ENCODE results near the gene NIN. TPM values are rescaled to one million over a fixed set of nuclear protein-coding genes. Genes with fewer than 3 reads are reported as not detected.
"Not testable (repeated sequence)": the region's sequence is repeated elsewhere in the genome, so short reads cannot be mapped to it uniquely, and the experiment has no call there.

NIN gene
- total RNA-seq, 4 donors from 2014 or later, result 30.2 to 43.1 (median 38.6) TPM

GRCh38 chr14:50816395-50817047, 14.4 kb downstream of the NIN start:
- no peak overlapping the region for H3K27ac ChIP-seq

GRCh38 chr14:50815526-50815925, 15.4 kb downstream of the NIN start:
- H3K4me1 ChIP-seq, result peaks cover 0 to 12% (median 6%) of the 10 kb centered on the region in 3 donors
- H3K27ac ChIP-seq, H3K4me3 ChIP-seq, H3K36me3 ChIP-seq, H3K27me3 ChIP-seq, ATAC-seq, H3K9me3 ChIP-seq: not testable (repeated sequence)
- 53 to 96% methylated on average over 2 to 5 of the region's 5 CpGs for WGBS, 2 donors (ENCODE audit: low coverage in 1 of 2)

More at GRCh38 chr14:50816395-50817047, 14.4 kb downstream of the NIN start:
- ATAC-seq, result no peak
- Histone ChIP-seq H3K27me3 (no peaks in the 10 kb centered on the region), H3K4me1 (peaks cover 0 to 12% (median 6%) of the 10 kb centered on the region in 3 donors), H3K9me3 (no peaks in the 10 kb centered on the region), H3K36me3 (no peaks in the 10 kb centered on the region), H3K4me3 (no peak overlapping the region)
- TF ChIP-seq CTCF (IDR thresholded peaks at IDR 0.05) (no peak), POLR2A (IDR thresholded peaks at IDR 0.05) (no peak), POLR2AphosphoS5 (IDR thresholded peaks at IDR 0.05) (no peak), EP300 (IDR thresholded peaks at IDR 0.05) (no peak)
- WGBS, 2 donors (ENCODE audit: low coverage in 1 of 2), result 31 to 50% methylated on average over 6 of the region's 6 CpGs

- WGBS, 2 donors (ENCODE audit: low coverage in 1 of 2), result 0 to 60% methylated on average over 1 of the region's 1 CpG
- ATAC-seq, H3K4me3 ChIP-seq, H3K9me3 ChIP-seq, H3K27me3 ChIP-seq, H3K27ac ChIP-seq, H3K36me3 ChIP-seq: not testable (repeated sequence)
- H3K4me1 ChIP-seq, result peaks cover 0 to 12% (median 6%) of the 10 kb centered on the region in 3 donors
These were observed 15.9 kb downstream of the NIN start for GRCh38 chr14:50815058-50815457.

- WGBS, 2 donors (ENCODE audit: low coverage in 1 of 2), result 92 to 94% methylated on average over 3 of the region's 3 CpGs
- Histone ChIP-seq H3K27me3 (no peaks in the 10 kb centered on the region), H3K9me3 (no peaks in the 10 kb centered on the region), H3K4me1 (peaks cover 0 to 12% (median 6%) of the 10 kb centered on the region in 3 donors), H3K27ac (no peak overlapping the region), H3K36me3 (no peaks in the 10 kb centered on the region), H3K4me3 (no peak overlapping the region)
- no peak for TF ChIP-seq EP300 (IDR thresholded peaks at IDR 0.05)
- no peak for ATAC-seq
These were observed 16.8 kb downstream of the NIN start for GRCh38 chr14:50814161-50814560.

- no peak for TF ChIP-seq CTCF (IDR thresholded peaks at IDR 0.05)
- TF ChIP-seq POLR2A (IDR thresholded peaks at IDR 0.05), result no peak
- TF ChIP-seq POLR2AphosphoS5 (IDR thresholded peaks at IDR 0.05), result no peak
- TF ChIP-seq EP300 (IDR thresholded peaks at IDR 0.05), result no peak
- no peak for ATAC-seq
- no peaks in the 10 kb centered on the region for H3K9me3 ChIP-seq
- H3K4me1 ChIP-seq, result peaks cover 0 to 12% (median 6%) of the 10 kb centered on the region in 3 donors
- H3K27me3 ChIP-seq, result no peaks in the 10 kb centered on the region
- no peak overlapping the region for H3K27ac ChIP-seq
- no peaks in the 10 kb centered on the region for H3K36me3 ChIP-seq
- no peak overlapping the region for H3K4me3 ChIP-seq
- WGBS, 2 donors (ENCODE audit: low coverage in 1 of 2), result 64 to 83% methylated on average over 2 of the region's 2 CpGs
These were observed 17.5 kb downstream of the NIN start for GRCh38 chr14:50813544-50813863.

- 82% methylated on average over 5 to 8 of the region's 8 CpGs for WGBS, 2 donors (ENCODE audit: low coverage in 1 of 2)
These were observed 18.0 kb downstream of the NIN start for GRCh38 chr14:50812856-50813543.

More at GRCh38 chr14:50812856-50813543, 18.0 kb downstream of the NIN start:
- Histone ChIP-seq H3K27me3 (no peaks in the 10 kb centered on the region), H3K36me3 (no peaks in the 10 kb centered on the region), H3K4me3 (no peak overlapping the region), H3K9me3 (no peaks in the 10 kb centered on the region), H3K27ac (no peak overlapping the region), H3K4me1 (peaks cover 0 to 12% (median 6%) of the 10 kb centered on the region in 3 donors)
- TF ChIP-seq CTCF (IDR thresholded peaks at IDR 0.05) (no peak), POLR2AphosphoS5 (IDR thresholded peaks at IDR 0.05) (no peak), EP300 (IDR thresholded peaks at IDR 0.05) (no peak), POLR2A (IDR thresholded peaks at IDR 0.05) (no peak)
- no peak for ATAC-seq
